HG02852 (cell line): ENCODE results near the gene TLCD3B.

Experiments
- ATAC-seq: cut with Tn5 transposase; IDR thresholded peaks from one replicate; pipeline ENCODE4 v1.9.1; 2021; ENCODE audit warnings: mild to moderate bottlenecking, moderate library complexity; ENCODE audit not compliant: unreplicated experiment

The TLCD3B gene

DNA sequence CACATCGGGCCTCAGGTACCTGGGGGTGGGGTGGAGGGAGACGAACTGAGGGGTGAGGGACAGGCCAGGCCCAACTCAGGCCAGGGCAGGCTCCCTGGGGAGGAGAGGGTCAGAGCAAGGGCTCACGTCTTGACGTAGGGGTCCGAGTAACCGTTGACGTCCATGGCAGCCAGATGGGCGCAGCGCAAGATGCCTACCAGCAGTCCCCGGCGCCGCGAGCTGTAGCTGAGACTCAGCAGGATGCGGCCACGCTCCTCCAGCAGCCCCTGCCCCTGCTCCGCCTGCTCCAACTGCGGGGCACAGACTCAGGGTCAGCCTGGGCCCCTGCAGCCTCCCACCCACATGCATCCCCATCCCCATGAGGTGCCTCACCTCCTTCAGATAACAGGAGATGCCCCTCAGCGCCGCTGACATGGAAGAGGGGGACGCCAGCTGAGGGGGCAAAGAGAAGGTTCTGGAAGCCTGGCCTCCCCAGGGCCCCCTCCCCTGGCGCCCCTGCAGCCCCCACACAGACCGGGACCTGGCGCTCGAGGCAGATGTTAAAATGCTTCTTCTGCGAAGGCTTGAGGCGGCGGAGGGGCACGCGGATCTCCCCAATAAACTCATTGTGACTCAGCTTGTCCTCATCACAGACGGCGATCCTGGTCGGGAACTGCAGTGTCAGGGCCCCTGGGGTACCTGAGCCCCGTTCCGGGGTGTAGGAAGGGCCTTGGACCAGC is 24.3 kb downstream of the TLCD3B start:
- no peak for ATAC-seq

DNA sequence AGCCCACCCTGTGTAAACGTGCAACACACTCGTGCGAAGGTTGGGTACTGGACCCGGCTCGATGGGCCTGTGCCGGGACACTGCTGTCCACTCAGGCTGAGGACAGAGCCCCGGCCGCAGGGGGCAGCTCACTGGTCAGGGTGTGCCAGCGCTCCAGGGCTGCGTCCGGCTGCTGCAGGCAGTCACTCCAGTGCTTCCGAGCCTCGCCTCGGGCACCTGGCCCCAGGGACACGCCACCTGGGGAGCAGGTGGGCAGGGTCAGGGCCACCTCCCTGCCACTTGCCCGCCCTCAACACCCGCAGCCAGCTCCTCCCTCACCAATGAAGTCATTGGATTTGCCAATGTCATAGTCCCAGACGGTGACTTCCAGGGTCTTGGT is 25.0 kb downstream of the TLCD3B start:
- no peak for ATAC-seq

DNA sequence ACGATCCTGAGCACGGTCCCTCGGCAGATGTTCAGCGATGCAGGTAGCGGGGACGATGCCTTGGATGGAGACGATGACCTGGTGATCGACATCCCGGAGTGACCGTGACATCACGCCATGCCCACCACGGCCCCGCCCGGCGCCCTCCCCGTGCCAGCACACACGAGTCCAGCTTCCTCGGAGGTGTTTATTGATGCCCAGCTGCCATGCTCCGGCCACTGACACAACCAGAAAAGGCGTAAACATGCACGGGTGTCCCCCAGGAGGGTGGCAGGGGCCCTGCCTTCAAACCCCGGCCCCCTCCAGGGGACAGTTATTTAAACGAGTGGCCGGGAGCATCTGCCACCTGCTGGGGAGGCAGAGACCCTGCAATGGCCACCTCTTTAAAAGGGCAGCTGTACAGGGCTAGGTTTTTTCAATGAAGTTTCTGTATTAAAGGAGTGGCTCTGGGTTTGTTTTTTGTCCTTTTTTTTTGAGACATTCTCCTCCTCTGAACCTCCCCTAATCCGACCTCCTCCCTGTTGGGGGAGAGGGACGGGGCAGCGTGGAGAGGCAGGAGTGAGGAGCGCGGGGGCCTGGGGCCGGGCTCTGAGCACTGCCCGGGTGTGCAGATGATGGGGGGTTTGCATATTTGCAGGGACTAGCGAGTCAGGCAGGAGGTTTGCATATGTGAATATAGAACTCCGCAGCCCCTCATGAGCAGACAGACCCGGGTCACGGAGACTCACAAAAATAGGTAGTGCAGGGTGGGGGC is 25.6 kb downstream of the TLCD3B start:
- ATAC-seq, result no peak

DNA sequence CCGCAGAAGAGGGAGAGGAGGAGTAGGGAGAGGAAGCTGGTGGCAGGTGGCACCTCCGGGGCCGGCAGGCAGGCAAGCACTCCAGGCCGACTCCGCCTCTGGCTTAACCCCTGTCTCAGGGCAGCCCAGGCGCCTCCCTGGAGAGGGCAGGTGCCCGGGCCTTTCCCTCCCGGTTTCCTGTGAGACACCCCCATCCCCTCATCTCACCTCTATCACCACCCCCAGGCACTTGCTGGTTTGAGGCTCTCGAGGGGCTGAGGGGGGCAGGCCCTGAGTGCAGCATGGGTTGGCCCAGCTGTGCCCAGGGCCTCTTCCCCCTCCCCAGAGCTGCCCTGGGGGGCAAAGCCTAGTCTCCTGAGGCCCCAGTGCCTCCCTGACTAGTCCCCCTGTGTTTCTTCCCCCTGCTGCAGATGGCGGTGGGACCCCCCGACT is 26.2 kb downstream of the TLCD3B start:
- ATAC-seq, result no peak

DNA sequence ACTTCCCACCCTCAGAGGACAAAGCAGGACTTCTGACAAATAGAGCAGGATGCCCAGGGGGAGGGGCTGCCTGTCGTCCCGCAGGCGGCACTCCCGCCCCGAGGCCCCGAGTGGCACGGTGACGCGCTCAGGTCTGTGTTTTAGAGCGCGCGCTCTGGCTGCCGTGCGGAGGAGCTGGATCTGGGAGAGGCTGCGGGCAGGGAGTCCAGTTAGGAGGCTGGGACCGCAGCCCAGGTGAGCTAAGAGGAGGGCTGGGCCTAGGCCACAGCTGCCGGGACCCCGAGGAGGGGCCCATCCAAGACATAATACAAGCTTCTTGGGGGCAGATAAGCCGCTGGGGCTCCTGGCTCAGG is 26.7 kb downstream of the TLCD3B start:
- no peak for ATAC-seq

DNA sequence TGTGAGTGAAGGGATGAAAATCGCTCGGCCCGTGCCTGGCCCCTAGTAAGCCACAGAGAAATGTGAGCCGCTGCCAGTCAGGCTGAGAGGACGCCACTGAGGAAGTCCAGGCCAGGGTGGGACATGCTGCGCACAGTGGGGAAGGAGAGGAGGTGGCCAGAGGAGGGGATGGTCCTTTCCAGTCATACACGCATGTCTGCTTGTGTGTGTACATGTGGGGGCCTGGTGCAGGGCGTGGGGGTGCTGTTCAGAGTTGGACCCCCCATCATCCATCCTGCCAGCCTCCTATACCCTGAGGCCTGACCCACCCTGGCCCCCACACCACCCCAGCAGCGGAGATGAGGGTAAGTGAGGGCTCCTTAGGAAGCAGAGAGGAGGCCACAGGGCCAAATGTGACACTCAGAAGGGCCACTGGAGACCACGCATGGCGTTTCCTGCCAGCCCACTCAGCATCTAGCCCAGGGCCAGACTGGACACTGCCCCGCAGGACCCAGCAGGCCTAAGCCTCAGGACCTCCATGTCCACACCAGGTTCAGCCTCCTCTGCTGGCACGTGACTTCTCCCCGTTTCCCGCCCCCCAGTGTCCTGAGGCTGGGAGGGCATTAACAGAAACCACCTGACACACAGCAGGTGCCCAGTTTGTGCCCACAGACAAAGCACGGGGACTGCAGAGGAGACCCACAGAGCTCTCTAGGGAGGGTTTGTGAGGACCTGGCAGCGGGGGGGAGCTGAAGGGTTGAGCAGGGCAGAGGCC is 27.2 kb downstream of the TLCD3B start:
- no peak for ATAC-seq

DNA sequence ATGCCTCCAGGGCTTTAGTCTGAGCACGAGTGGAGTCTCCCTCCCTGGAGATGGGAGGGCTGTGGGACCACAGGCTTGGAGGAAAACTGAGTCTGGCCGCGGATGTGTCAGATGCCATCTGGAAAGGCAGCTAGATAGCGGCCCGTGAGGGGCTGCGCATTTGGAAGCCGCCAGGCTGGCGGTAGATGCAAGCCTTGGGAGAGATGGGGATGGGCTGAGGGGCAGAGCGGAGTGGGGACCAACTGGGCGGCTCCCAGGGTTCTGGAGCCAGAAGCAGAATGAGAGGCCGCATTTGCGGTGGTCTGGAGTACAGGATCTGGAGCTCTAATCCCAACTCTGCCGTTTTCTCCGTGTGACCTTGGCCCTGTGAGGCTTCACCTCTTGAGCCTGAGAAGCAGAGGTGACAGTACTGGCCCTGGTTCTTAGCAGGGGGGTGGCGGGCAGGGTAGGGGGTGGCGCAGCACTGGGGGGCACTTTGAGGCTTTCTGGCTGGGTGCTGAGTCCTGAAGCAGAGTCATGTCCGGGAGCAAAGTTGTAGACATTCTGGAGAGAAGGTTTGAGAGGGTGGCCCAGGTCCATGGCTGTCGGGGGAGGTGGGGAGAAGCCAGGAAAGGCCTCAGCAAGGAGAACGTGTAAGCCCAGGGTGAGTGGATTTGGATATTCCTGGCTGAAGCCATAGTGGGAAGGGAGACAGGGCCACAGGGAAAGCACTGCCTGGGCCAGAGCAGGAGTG is 28.3 kb downstream of the TLCD3B start:
- ATAC-seq, result no peak

DNA sequence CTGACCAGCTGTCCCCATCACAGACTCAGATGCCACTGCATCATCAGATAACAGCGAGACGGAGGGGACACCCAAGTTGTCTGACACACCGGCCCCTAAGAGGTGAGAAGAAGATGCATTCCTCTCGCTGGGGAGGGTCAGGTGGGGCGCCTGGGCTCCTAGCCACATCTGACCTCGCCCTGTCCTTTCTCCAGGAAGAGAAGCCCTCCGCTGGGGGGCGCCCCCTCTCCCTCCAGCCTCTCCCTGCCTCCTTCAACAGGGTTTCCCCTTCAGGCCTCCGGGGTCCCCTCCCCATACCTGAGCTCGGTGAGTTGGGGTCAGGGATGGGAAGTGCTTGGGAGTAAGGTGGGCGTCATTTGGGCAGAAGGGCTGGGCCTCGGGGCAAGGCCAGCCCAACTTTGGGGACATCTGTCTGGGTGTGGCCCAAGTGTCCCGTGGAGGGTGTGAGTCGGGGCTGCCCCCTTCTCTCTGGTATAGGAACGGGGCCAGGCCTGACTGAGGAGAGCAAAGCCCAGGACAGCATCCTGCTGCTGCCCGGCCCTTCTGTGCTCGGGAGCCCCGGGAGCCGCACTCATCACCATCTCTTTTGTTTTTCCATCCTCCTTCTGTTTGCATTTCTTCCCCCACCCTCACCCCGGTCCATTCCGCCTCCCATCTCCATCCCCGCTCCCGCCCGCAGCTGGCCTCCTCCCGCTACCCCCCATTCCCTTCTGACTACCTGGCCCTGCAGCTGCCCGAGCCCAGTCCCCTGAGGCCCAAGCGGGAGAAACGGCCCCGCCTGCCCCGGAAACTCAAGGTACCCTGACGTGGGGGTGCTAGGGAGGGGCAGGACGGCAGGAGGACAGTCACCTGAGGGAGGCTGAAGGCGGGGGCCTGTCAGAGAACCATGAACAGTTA is 30.1 kb downstream of the TLCD3B start:
- no peak for ATAC-seq

DNA sequence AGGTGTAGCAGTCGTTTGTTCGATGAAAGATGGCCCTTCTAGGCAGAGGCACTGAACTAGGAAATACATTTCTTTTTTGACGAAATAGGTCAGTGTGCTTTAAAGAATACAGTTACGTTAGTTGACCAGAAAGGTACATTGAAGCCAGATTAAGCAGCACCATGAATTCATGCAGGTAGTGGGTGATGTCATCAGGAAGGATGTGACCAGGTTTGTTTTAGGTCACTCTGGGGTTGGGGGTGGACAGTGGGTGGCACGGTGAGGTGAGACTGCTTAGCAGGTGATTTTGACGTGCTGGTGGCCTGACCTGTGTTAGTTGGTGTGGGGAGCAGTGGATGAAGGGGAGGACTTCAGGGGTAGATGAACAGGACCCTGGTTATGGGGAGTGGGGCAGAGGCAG is 31.5 kb downstream of the TLCD3B start:
- no peak for ATAC-seq

DNA sequence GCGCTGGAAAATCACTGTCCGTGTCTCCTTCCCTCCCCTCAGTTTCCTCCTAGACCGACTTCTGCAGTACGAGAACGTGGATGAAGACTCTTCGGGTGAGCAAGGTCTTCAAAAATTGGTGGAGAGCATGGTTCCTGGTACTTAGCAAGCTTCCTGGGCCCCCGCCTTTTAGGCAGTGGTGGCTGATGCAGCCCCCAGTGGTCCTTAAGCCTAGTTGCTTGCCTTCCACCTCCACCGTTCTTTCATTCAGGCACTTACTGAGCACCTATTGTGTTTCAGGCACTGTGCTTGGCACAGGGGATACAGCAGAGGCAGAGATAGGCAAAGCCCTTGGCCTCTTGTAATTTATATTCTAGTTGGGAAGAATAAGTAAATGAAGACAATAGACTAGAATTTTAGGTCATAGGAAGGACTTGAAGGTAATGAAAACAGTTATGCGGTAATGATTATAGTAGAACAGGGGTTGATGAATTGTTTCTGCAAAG is 34.3 kb downstream of the TLCD3B start:
- no peak for ATAC-seq

DNA sequence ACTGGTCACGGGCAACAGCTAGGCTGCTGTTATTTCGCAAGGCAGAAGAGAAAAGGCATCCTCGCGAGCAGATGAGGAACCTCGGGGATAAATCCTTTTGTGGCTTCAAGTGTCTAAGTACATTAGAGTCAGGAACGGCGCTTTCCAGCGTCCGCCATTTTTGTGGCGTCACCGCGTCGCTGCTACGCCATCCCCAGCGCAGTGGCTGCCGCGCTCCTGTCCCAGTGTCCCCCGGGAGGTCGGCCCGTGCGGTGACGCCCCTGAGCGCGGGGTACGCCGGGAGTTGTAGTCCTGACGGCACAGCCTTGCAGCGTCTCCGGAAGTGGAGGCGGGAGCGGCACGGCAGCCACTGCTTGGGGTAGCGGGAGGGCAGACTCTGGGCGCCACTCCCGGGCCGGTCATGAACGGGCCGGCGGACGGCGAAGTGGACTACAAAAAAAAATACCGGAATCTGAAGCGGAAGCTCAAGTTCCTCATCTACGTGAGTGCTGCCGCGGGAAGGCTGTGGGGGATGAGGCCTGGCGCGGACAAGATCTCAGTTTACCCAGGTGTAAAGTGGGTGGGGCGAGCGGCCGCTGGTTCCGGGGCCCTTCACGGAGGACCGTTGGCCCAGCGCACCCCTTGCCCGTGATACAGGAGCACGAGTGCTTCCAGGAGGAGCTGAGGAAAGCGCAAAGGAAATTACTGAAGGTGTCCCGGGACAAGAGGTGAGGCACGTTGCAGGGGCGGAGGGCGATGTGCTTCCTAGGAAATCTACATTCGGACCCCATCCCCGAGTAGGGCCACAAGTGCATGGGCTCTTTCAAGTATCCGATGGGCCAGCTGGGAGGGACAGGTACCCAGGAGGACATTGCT is 34.9 kb downstream of the TLCD3B start, which contains the start of gene INO80E:
TSS of gene INO80E (plus strand) at position 331 of the 855 bp plus-strand sequence. CDS start at position 401, 70 bp downstream.
- peak; percentile 92 for ATAC-seq

DNA sequence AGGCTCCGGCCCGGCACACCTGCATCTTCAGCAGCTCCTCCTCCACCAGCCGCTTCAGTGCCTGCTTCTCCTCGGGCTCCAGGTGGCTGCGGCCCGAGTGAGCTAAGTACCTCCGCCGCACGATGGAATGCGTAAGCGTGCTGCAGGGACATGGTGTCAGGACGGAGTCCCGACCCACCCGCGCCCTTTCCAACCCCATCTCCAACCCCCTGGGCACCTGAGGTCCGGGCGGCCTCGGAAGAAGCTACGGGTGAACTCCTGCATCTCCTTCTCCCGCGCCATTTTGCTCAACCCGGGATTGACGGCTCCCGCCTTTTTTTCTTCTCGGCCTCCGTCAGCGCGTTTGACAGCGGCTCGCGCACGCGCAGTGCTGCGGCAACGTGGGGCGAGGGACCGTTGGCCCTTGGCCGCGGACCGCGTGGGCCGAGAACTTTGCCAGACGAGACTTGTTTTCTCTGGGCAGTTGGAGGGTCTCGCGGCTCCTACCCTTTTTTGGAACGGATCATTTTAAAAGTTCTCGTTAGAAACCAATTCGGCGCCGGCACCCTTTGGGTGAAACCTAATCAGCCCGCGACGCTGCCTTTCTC is 35.7 kb downstream of the TLCD3B start, which contains the start of gene HIRIP3:
TSS of gene HIRIP3 (minus strand) at position 294 of the 587 bp plus-strand sequence. CDS start at position 282, 12 bp downstream.
- peak; percentile 39 for ATAC-seq

DNA sequence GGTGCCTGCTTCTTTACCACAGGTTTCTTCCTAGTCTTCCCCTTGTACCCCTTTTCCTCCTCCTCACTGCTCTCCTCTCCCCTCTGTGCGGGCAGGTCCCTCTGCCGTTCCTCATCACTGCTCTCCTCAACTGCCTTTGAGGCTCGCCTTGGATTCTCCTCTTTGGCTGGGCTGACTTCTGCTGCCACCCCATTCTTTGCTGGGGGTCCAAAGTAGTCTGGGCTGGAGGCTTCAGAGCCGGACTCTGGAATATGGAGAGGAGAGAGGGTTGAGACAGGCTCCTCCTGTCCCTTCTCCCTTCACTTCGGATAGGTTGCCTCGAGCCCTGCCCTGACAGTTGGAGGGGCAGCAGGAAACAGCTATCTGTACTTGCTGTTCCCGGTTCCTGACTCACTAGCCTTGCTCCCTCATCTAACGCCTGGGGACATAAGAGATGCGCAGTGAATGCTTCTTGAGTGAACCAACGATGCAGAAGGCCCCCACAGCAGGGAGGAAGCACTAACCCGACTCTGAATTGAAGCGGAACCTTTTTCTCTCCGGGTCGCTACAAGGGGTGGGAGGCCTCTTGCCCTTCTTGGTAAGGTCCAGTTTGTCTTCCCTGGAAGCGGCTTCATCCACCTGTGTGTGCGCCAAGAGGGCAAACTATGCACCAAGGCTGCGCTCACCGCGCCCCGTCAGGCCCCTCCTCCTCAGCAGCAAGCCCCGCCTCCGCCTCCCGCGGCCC is 36.3 kb downstream of the TLCD3B start:
- no peak for ATAC-seq

DNA sequence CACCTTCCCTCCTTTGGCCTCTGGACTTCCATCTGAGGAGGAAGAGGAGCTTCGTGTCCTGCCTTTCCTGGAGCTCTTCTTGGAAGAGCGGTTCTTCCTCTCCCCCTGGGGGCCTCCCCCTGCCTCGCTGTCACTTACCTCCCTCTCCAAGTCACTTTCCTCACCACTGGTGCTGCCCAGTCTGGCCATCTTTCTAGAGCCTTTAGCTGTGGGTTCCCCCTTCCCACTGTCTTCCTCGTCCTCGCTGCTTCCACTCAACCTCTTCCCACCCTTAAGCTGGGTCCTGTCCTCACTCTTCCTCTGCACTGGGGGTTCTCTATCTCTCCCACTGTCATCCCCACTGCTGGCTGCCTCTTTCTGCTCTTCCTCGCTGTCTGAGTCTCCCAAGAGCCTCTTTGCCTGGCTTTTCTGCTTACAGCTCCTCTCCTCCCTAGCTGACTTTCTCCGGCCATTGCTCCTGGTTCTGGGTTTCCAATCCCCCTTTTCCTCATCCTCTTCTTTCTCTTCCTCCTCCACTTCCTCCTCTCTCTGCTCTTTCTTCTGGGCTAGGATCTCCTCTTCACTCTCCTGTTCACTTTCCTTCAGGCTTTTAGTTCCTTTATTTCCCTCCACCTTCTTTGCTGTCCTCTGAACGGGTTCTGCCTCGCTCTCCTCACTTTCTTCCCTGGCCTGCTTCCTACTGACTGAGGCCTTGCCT is 37.0 kb downstream of the TLCD3B start:
- no peak for ATAC-seq

DNA sequence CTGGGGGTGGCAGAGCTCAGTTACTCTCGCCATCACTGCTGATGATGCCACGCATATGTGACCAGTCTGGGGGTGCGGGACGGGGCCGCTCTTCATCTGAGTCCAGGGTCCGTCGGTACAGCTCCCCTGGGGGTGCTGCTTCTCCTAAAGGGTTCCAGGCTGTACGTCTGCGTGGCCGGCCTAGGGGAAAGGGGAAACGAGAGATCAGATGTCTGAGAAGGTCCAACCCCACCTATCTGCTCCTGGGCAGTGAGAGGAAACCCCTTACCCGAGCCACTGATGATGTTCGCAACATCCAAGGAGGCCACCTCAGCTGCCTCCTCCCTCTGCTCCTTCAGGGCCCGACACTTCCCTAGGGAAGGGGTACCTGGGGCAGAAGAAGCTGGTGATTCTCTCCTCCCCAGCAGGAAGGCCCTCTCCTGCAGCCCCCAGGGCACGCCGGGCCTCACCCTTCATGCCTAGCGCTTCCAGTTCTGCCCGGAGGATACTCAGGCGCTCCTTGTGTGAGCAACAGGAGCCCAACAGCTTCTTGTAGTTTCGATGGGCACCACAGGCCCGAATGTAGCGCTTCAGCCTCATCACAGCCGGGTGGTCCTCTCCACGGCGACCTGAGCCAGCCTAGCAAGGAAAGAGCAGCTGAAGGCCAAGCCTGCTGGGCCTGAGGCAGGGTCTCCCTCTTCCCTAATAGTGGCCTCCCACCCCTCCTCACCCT is 37.7 kb downstream of the TLCD3B start:
- ATAC-seq, result no peak

DNA sequence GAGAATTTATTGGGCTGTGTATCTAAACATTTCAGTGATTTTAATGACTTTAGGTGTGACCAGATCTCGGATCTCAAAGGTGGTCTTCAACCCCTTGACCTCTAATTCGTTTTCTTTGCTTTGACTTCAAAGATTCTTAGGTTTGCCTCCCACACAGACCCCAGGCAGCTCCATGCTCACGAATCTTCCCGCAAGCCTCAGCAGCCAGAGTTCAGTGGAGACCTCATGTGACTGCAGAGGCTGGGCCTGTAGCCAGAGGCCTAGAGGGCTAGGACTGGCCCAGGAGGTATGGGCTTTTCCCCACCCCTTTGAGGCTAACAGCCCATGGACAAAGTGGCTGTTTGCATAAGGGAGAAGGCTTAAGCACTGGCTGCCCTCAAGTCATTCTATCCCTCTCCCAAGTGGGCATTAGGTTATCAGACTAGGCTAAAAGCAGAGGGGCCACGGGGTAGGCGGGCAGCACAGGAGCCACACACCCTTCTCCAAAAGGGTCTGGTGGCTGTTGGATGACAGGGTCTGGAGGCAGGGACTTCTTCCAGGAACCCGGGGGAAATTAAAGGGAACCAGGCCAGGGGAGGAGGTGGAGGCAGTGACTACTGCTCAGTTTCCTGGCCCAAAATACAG is 38.6 kb downstream of the TLCD3B start:
- no peak for ATAC-seq
